COLO829 (cell line): ENCODE measurements around the gene FAM168A.

Experiments used
- DNase-seq: peaks from one replicate; pipeline ENCODE4 v3.0.0; 2012; ENCODE audit warnings: low spot score

The FAM168A gene

DNA sequence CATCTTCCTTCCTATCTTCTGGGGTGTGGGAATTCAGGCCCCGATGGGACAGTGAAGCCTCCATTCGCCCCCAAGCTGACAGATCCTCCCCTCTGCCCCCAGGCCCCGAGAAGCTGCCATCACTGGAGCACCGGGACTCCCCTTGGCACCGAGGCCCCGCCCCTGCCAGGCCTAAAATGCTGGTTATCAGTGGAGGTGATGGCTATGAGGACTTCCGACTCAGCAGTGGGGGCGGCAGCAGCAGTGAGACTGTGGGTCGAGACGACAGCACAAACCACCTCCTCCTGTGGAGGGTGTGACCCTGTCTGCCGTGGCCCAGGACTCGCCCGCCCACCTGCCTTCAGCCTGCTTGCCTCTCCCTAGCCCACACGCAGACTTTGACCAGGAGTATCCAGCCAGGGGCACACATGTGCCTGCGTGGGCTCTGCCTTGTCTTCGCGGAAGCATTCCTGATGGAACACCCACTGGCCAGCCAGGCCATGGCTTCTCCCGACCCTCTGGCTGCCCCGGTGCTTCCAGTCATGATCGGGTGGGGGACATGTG is 230.4 kb downstream of the FAM168A start:
- no peak for DNase-seq

- no peak for DNase-seq
Measured at GRCh38 chr11:73366953-73367352, 231.0 kb downstream of the FAM168A start.

DNA sequence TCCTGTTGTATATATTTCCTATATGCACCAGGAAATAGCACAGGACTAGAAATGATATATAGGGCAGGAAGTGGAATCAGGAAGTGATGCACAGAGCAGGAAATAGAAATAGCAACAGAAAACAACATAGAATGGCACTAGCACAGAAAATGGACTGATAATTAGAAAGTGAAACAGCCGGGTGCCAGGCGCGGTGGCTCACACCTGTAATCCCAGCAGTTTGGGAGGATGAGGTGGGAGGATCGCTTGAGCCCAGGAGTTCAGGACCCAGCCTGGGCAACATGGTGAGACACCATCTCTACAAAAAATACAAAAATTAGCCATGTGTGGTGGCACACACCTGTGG is 231.7 kb downstream of the FAM168A start:
- no peak for DNase-seq

DNA sequence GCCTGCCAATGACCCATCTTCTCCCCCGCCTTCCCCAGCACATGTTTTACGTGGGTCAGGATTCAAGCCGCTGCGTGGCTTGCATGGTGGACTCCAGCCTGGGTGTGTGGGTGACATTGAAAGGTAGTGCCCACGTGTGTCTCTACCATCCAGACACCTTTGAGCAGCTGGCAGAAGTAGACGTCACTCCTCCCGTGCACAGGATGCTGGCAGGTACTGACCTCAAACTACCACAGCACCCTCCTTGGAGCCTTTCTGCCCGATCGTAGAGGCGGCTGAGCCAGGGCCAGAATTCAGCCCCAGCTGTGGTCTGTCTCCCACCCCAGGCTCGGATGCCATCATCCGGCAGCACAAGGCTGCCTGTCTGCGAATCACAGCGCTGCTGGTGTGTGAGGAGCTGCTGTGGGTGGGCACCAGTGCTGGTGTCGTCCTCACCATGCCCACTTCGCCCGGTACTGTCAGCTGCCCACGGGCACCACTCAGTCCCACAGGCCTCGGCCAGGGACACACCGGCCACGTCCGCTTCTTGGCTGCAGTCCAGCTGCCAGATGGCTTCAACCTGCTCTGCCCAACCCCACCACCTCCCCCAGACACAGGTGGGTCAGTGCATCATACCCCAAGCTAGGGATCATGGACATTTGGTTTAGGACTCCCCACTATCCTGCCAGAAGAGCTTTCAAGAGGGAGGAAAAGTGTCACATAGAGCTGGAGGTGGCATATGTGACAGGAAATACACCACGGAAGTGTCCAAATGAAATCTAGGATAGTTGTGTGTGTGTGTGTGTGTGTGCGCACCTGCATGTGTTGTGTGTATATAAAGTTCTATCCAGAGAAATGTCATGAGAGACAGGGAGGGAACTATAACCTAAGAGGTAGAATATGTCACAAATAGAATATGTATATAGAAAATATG is 232.3 kb downstream of the FAM168A start:
- DNase-seq = no peak

- no peak for DNase-seq
Measured at GRCh38 chr11:73363147-73363546, 234.8 kb downstream of the FAM168A start.

GRCh38 chr11:73361953-73362776 is 235.7 kb downstream of the FAM168A start:
- no peak for DNase-seq

GRCh38 chr11:73360743-73361369 is 237.1 kb downstream of the FAM168A start:
- DNase-seq = no peak

- DNase-seq = peak; percentile 25
Measured at GRCh38 chr11:73359930-73360742, 237.8 kb downstream of the FAM168A start.

DNA sequence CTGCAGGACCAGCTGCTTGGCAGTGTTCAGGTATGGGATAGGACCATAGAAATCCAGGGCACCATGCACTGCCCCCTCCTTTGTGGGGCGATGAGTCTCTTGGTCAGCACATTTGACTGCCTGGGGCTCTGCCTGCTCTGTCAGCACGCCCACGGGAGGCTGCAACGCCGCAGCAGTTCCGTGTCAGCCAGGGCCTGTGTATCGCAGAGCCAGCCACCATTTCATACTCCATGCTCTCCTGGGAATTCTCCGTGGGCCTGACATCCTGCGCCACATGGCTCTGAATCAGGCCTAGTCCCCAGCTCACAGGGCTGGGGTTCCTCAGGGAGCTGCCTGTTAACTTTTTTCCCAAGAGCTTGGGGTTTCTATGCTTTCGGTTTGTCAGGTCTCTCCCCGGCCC is 238.6 kb downstream of the FAM168A start:
- peak; percentile 59 for DNase-seq

GRCh38 chr11:73358071-73358470 is 239.8 kb downstream of the FAM168A start:
- DNase-seq = no peak

DNA sequence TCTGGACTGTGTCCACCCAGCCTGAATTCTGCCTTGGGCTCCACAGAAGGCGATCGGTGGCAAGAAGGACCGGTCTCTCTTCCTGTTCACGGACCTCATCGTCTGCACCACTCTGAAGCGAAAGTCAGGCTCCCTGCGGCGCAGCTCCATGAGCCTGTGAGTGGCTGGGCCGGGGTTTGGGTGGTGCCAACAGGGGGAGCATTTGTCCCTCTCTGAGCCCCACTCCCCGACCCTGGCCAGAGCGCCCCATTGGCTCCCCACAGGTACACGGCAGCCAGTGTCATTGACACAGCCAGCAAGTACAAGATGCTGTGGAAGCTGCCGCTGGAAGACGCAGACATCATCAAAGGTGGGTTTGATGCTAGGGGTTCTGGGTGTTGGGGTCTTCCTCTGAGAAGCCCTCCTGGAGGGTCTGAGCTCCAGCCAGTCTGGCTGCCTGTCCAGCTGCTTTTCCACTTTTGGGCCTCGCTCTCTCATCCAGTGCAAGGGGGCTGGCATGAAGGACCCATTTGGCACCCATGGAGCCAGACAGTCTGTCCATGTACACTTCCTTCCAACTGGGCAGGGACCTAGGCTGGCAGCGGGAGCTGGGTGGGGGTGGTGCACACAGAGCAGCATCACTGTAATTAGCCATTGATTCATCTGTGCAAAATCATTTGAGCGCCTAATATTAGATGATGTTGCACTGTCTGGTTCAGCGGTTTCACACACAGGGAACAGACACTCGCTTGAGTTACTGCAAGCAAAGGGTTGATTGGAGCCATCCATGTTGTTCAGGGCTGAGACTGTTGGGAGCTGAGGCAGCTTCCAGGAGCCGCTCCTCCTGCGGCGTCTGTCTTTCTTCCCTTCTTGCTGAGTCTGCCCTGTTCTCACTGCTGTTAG is 240.7 kb downstream of the FAM168A start:
- no peak for DNase-seq

GRCh38 chr11:73355109-73355508 is 242.8 kb downstream of the FAM168A start:
- DNase-seq = no peak

GRCh38 chr11:73353422-73353821 is 244.5 kb downstream of the FAM168A start:
- no peak for DNase-seq

GRCh38 chr11:73350908-73351636 is 246.8 kb downstream of the FAM168A start:
- DNase-seq = peak; percentile 63
